Measurements from ENCODE around the gene RNF227. TPM values are rescaled to one million over a fixed set of nuclear protein-coding genes. Genes with fewer than 3 reads are reported as not detected.
A peak's percentile ranks its signal among the peaks of the same experiment; 100 is the strongest.

The RNF227 gene
- total and polyA plus RNA-seq, 2 of the 13 experiments (the other 11 are each of a cell fraction or from before 2014, with no cell fraction given): 0.20 to 0.79 TPM

DNA sequence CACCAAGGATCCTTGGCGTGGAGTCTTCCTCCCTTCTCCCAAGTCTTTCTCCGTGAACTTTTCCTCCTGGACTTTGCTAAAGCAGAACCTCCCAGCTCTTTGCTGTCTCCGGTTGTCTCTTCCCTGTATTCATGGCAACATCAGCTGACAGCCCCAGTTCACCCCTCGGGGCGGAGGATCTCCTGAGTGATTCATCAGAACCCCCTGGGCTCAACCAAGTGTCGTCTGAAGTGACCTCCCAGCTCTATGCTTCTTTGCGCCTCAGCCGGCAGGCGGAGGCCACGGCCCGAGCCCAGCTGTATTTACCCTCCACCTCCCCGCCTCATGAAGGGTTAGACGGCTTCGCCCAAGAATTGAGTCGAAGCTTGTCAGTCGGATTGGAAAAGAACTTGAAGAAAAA, 16.9 kb upstream of the RNF227 start (continued):
- TF ChIP-seq, protein P1, sequence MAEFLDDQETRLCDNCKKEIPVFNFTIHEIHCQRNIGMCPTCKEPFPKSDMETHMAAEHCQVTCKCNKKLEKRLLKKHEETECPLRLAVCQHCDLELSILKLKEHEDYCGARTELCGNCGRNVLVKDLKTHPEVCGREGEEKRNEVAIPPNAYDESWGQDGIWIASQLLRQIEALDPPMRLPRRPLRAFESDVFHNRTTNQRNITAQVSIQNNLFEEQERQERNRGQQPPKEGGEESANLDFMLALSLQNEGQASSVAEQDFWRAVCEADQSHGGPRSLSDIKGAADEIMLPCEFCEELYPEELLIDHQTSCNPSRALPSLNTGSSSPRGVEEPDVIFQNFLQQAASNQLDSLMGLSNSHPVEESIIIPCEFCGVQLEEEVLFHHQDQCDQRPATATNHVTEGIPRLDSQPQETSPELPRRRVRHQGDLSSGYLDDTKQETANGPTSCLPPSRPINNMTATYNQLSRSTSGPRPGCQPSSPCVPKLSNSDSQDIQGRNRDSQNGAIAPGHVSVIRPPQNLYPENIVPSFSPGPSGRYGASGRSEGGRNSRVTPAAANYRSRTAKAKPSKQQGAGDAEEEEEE (CRISPR knock-in tag; IDR thresholded peaks at IDR 0.05; ENCODE audit: borderline replicate concordance): no peak
- TF ChIP-seq FOXA1 (IDR thresholded peaks at IDR 0.05) (no peak), FOXA1 (CRISPR knock-in tag; IDR thresholded peaks at IDR 0.05) (peak; percentile 81), KMT2A (CRISPR knock-in tag; IDR thresholded peaks at IDR 0.05) (0 out of 2 replicates have a peak, but pooled peaks have one; percentile 35), PRDM10 (CRISPR knock-in tag; IDR thresholded peaks at IDR 0.05; ENCODE audit: low read depth) (0 out of 2 replicates have a peak, but pooled peaks have one; percentile 45), ZEB1 (IDR thresholded peaks at IDR 0.05; ENCODE audit: insufficient replicate concordance, low read depth) (peak; percentile 4), ZNF839 (CRISPR knock-in tag; IDR thresholded peaks at IDR 0.05; ENCODE audit: borderline replicate concordance) (no peak)
- TF ChIP-seq, protein P2, sequence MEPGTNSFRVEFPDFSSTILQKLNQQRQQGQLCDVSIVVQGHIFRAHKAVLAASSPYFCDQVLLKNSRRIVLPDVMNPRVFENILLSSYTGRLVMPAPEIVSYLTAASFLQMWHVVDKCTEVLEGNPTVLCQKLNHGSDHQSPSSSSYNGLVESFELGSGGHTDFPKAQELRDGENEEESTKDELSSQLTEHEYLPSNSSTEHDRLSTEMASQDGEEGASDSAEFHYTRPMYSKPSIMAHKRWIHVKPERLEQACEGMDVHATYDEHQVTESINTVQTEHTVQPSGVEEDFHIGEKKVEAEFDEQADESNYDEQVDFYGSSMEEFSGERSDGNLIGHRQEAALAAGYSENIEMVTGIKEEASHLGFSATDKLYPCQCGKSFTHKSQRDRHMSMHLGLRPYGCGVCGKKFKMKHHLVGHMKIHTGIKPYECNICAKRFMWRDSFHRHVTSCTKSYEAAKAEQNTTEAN (CRISPR knock-in tag; conservative IDR thresholded peaks at IDR 0.05): no peak
